ENCODE measurements around the gene TIMM44. TPM values are rescaled to one million over a fixed set of nuclear protein-coding genes. Genes with fewer than 3 reads are reported as not detected.

TIMM44 gene
- total RNA-seq, 4 donors from 2014 or later, result 61.6 to 111 (median 98.5) TPM

DNA sequence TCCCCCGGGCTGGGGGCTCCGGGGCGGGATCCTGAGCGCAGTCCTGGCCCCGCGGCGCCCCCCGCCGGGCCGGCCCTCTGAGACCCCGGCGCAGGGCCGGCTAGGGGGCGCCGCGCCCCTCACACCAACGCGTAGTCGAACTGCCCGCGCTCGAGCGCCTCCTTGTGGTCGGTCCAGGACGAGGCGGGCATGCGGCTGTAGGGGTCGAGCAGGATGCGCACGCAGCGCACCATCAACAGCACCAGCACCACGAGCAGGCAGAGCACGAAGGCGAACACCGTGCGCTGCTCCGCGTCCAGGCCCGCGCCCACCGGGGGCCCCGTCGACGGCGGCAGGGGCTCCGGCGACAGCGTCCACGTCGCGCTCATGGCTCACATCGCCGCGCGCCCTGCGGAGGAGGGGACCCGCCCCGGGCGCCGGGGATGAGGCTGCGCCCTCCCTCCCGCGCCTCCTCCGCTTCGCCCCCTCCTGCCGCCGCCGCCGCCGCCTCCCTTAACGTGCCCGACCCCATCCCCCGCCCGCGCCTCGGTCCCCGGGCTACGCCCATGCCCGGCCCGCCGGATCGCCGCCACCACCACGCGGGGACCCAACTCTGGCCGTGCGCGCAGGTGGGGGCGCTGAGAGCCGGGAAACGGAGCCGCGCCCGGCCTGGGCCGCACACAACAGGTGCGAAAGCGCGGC lies 18.2 kb downstream of the TIMM44 start:
- TF ChIP-seq POLR2A (IDR thresholded peaks at IDR 0.05; ENCODE audit: low read depth) (no peak), POLR2AphosphoS5 (IDR thresholded peaks at IDR 0.05) (peak; percentile 56 to 70), EP300 (IDR thresholded peaks at IDR 0.05) (no peak)
- TF ChIP-seq, protein P1, sequence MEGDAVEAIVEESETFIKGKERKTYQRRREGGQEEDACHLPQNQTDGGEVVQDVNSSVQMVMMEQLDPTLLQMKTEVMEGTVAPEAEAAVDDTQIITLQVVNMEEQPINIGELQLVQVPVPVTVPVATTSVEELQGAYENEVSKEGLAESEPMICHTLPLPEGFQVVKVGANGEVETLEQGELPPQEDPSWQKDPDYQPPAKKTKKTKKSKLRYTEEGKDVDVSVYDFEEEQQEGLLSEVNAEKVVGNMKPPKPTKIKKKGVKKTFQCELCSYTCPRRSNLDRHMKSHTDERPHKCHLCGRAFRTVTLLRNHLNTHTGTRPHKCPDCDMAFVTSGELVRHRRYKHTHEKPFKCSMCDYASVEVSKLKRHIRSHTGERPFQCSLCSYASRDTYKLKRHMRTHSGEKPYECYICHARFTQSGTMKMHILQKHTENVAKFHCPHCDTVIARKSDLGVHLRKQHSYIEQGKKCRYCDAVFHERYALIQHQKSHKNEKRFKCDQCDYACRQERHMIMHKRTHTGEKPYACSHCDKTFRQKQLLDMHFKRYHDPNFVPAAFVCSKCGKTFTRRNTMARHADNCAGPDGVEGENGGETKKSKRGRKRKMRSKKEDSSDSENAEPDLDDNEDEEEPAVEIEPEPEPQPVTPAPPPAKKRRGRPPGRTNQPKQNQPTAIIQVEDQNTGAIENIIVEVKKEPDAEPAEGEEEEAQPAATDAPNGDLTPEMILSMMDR (IDR thresholded peaks at IDR 0.05), result peak; percentile 81 to 99 (median 90)
- intact Hi-C loops (cut with DNase I), result no loop called here
- H3K27ac ChIP-seq (replicated peaks in 1 of 4), result peak overlapping the region; percentile 91 to 96 (median 94)
- H3K9me3 ChIP-seq, result no peaks in the 10 kb centered on the region
- whole genome bisulfite sequencing, result 1% methylated on average over 21 of the region's 98 CpGs
- peaks cover 9 to 27% (median 19%) of the 10 kb centered on the region in 4 donors for H3K36me3 ChIP-seq
- DNase-seq (ENCODE audit: extremely low spot score), result no peak
- no peaks in the 10 kb centered on the region for H3K27me3 ChIP-seq
- H3K4me3 ChIP-seq, result peak overlapping the region; percentile 68 to 81 (median 71)
- H3K4me1 ChIP-seq, result peaks cover 60 to 95% (median 90%) of the 10 kb centered on the region in 4 donors

DNA sequence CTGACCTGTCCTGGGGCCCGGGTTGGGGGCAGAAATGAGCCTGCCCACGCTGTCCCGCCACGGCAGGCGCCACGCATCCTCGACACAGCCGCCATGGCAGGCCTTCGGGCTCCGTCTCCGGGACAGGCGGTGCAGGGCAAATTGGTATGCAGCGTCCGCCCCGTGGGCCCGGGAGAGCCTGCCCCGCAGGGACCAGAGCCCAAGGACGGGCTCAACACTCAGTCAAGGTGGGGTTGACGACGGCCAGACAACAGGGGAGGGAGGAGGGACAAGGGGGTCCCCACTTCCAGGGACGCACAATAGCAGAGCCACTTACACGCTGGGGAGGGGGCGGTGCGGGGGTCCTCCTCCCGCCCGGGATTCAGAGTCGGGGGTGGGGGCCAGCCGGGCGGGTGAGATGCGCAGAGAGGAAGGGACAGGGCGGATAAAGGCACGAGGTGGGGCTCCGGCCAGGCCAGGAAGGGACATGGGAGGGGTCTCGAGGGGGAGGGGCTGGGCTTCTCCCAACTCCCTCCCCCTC lies 18.8 kb downstream of the TIMM44 start:
- intact Hi-C loops (cut with DNase I), result no loop called here
- peak overlapping the region; percentile 91 to 96 (median 94) for H3K27ac ChIP-seq (replicated peaks in 1 of 4)
- WGBS, result 31% methylated on average over 22 of the region's 34 CpGs
- H3K27me3 ChIP-seq, result peaks cover 0 to 1% (median 0%) of the 10 kb centered on the region in 4 donors
- H3K4me1 ChIP-seq, result peaks cover 56 to 93% (median 88%) of the 10 kb centered on the region in 4 donors
- H3K4me3 ChIP-seq, result peak overlapping the region; percentile 68 to 81 (median 71)
- TF ChIP-seq EP300 (IDR thresholded peaks at IDR 0.05) (no peak), POLR2AphosphoS5 (IDR thresholded peaks at IDR 0.05) (no peak)
- TF ChIP-seq, protein P1 (IDR thresholded peaks at IDR 0.05), result no peak
- H3K9me3 ChIP-seq, result no peaks in the 10 kb centered on the region
- H3K36me3 ChIP-seq, result peaks cover 9 to 23% (median 18%) of the 10 kb centered on the region in 4 donors
- no peak for DNase-seq (ENCODE audit: extremely low spot score)

DNA sequence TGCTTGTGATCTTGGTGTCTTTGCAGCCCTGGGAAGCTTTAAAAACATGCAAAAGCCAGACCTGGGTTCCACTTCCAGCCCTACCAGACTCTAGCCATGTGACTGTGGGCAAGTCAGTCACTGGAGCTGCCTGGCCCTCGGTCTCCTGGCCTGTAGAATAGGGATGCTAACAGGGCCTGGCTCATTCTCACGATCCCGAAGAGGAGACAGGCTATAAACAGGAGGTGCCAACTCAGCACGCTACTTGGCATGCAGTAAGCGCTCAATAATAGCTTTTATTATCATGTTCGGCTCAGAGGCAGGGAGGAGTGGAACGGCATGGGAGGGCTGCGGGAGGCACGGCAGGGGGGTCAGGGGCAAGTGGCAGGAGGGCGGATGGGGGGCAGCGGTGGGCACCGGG lies 19.2 kb downstream of the TIMM44 start:
- intact Hi-C loops (cut with DNase I), result no loop called here
- H3K27ac ChIP-seq (replicated peaks in 1 of 4), result peak overlapping the region; percentile 91 to 96 (median 94)
- WGBS, result 52% methylated on average over 12 of the region's 12 CpGs

DNA sequence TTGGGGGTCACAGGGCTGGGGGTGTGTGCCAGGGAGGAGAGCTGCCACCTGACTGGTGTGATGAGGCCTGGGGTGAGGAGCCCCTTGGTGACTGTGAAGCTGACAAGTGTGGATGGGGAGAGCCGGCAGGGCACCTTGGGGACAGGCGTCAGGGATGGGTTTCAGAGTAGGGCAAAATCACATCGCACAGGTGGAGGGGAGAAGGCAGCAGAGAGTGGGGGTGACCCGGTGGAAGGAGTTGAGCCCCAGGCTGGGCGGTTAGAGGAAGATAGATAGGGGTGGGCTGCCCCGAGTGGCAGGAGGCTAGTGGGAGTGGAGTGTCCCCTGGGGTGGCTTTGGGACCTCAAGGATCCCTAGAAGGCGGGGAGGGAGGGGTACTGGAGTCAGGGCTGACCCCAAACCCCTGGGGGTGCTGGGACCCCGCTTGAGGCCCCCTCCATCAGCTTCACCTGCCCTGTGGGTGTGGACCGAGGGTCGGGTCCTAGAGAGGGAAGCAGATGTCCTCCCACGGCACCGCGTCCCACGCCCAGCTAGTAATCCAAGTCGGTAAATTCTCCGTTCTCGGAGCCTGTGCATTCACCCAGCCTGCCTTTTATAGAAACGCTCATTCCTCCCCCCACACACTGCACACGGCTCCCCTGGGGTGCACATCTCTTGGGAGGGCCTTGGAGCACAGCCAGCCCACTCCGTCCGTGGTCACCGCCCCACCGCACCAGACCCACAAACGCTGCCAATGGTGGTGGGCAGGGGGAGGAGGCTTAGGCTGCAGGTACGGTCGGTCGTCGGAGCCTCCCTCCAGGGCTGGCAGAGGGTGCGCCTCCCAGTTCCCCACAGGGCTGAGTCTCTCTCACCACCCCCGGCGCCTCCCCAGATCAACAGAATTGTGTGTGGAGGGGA lies 19.9 kb downstream of the TIMM44 start:
- TF ChIP-seq, protein P1 (IDR thresholded peaks at IDR 0.05), result no peak
- TF ChIP-seq POLR2A (IDR thresholded peaks at IDR 0.05; ENCODE audit: low read depth), result no peak
- no peak for TF ChIP-seq EP300 (IDR thresholded peaks at IDR 0.05)
- TF ChIP-seq POLR2AphosphoS5 (IDR thresholded peaks at IDR 0.05), result peak; percentile 35 to 42
- peak overlapping the region; percentile 68 to 81 (median 71) for H3K4me3 ChIP-seq
- DNase-seq (ENCODE audit: extremely low spot score), result no peak
- peaks cover 9 to 23% (median 18%) of the 10 kb centered on the region in 4 donors for H3K36me3 ChIP-seq
- H3K27ac ChIP-seq (replicated peaks in 1 of 4), result peak overlapping the region; percentile 91 to 96 (median 94)
- intact Hi-C loops (cut with DNase I), result no loop called here
- peaks cover 47 to 93% (median 89%) of the 10 kb centered on the region in 4 donors for H3K4me1 ChIP-seq
- no peaks in the 10 kb centered on the region for H3K9me3 ChIP-seq
- peaks cover 0 to 13% (median 2%) of the 10 kb centered on the region in 4 donors for H3K27me3 ChIP-seq
- WGBS, result 62% methylated on average over 24 of the region's 31 CpGs

More for the DNA sequence above, 19.2 kb downstream of the TIMM44 start:
- peaks cover 9 to 23% (median 18%) of the 10 kb centered on the region in 4 donors for H3K36me3 ChIP-seq
- TF ChIP-seq POLR2AphosphoS5 (IDR thresholded peaks at IDR 0.05), result no peak
- no peak for TF ChIP-seq POLR2A (IDR thresholded peaks at IDR 0.05; ENCODE audit: low read depth)
- no peak for TF ChIP-seq EP300 (IDR thresholded peaks at IDR 0.05)
- TF ChIP-seq, protein P1 (IDR thresholded peaks at IDR 0.05), result no peak
- DNase-seq (ENCODE audit: extremely low spot score), result no peak
- no peaks in the 10 kb centered on the region for H3K9me3 ChIP-seq
- peaks cover 0 to 6% (median 0%) of the 10 kb centered on the region in 4 donors for H3K27me3 ChIP-seq
- peak overlapping the region; percentile 68 to 81 (median 71) for H3K4me3 ChIP-seq
- peaks cover 51 to 93% (median 88%) of the 10 kb centered on the region in 4 donors for H3K4me1 ChIP-seq

Measured in esophagus muscularis mucosa (tissue), 4 donors.